RWPE2 (cell line): ENCODE data around the gene WNK1.
A peak's percentile ranks its signal among the peaks of the same experiment; 100 is the strongest.

ENCODE experiments used
- ATAC-seq: fragments of 200-7000 bp; cut with Tn5 transposase; 3 replicates; pipeline ENCODE4 v1.9.1; 2021; ENCODE audit warnings: low read depth
- DNase-seq: peaks from one replicate; pipeline ENCODE4 v3.0.0-alpha.2; 2020; ENCODE audit warnings: low spot score
- H3K27ac ChIP-seq: fragments of 450-650 bp; 2 replicates; pipeline ENCODE4 v1.5.1; 2017; ENCODE audit warnings: mild to moderate bottlenecking; ENCODE audit not compliant: poor library complexity, severe bottlenecking
- H3K27me3 ChIP-seq: fragments of 250-450 bp; sonication (Bioruptor Pico); 2 replicates; pipeline ENCODE4 v1.5.1; 2021; ENCODE audit warnings: mild to moderate bottlenecking, moderate library complexity; ENCODE audit not compliant: insufficient read depth, poor library complexity, severe bottlenecking
- H3K36me3 ChIP-seq: fragments of 250-450 bp; sonication (Bioruptor Pico); 2 replicates; pipeline ENCODE4 v1.5.1; 2020; ENCODE audit warnings: low read depth, mild to moderate bottlenecking, moderate library complexity
- H3K4me1 ChIP-seq: fragments of 250-450 bp; sonication (Bioruptor Pico); 2 replicates; pipeline ENCODE4 v1.5.1; 2021; ENCODE audit warnings: mild to moderate bottlenecking, moderate library complexity; ENCODE audit not compliant: insufficient read depth, poor library complexity, severe bottlenecking
- H3K4me3 ChIP-seq: fragments of 250-450 bp; sonication (Bioruptor Pico); 2 replicates; pipeline ENCODE4 v1.5.1; 2021; ENCODE audit warnings: mild to moderate bottlenecking, moderate library complexity; ENCODE audit not compliant: severe bottlenecking
- H3K9me3 ChIP-seq: fragments of 250-450 bp; sonication (Bioruptor Pico); 2 replicates; pipeline ENCODE4 v1.5.1; 2021; ENCODE audit warnings: mild to moderate bottlenecking, moderate library complexity; ENCODE audit not compliant: severe bottlenecking
- CTCF ChIP-seq: fragments of 450-650 bp; IDR thresholded peaks from one replicate; pipeline ENCODE4 v1.5.1; 2017; ENCODE audit warnings: mild to moderate bottlenecking, moderate library complexity; ENCODE audit not compliant: poor library complexity, severe bottlenecking

The WNK1 gene

GRCh38 chr12:894226-894625 lies 141.8 kb downstream of the WNK1 start:
- H3K36me3 ChIP-seq: peaks cover 89% of the 10 kb centered on the region
- ATAC-seq: no peak

GRCh38 chr12:896031-896430 lies 143.7 kb downstream of the WNK1 start:
- H3K36me3 ChIP-seq: peaks cover 87% of the 10 kb centered on the region
- no peak overlapping the region for H3K27ac ChIP-seq
- H3K4me1 ChIP-seq: peaks cover 5% of the 10 kb centered on the region
- no peak for DNase-seq
- no peak for TF ChIP-seq CTCF
- no peak overlapping the region for H3K4me3 ChIP-seq
- H3K9me3 ChIP-seq: no peaks in the 10 kb centered on the region
- no peaks in the 10 kb centered on the region for H3K27me3 ChIP-seq
- ATAC-seq: peak; percentile 14; the same call in 1 of the 3 replicates

More at GRCh38 chr12:894226-894625, 141.8 kb downstream of the WNK1 start:
- H3K27me3 ChIP-seq: no peaks in the 10 kb centered on the region
- no peak overlapping the region for H3K4me3 ChIP-seq
- no peak for DNase-seq
- H3K4me1 ChIP-seq: peaks cover 5% of the 10 kb centered on the region
- no peak for TF ChIP-seq CTCF
- no peaks in the 10 kb centered on the region for H3K9me3 ChIP-seq
- H3K27ac ChIP-seq: no peak overlapping the region

GRCh38 chr12:897386-897785 lies 145.0 kb downstream of the WNK1 start:
- peaks cover 5% of the 10 kb centered on the region for H3K4me1 ChIP-seq
- DNase-seq (no peak), ATAC-seq (no peak)
- no peak overlapping the region for H3K4me3 ChIP-seq
- no peak overlapping the region for H3K27ac ChIP-seq
- TF ChIP-seq CTCF: no peak
- peaks cover 92% of the 10 kb centered on the region for H3K36me3 ChIP-seq
- no peaks in the 10 kb centered on the region for H3K27me3 ChIP-seq
- no peaks in the 10 kb centered on the region for H3K9me3 ChIP-seq

GRCh38 chr12:902581-902980 lies 150.2 kb downstream of the WNK1 start:
- Histone ChIP-seq H3K36me3 (peaks cover 90% of the 10 kb centered on the region), H3K27me3 (no peaks in the 10 kb centered on the region), H3K4me1 (peaks cover 5% of the 10 kb centered on the region), H3K4me3 (no peak overlapping the region), H3K9me3 (no peaks in the 10 kb centered on the region), H3K27ac (no peak overlapping the region)
- ATAC-seq (no peak), DNase-seq (no peak)
- TF ChIP-seq CTCF: no peak

GRCh38 chr12:903055-903454 lies 150.7 kb downstream of the WNK1 start:
- Histone ChIP-seq H3K36me3 (peaks cover 90% of the 10 kb centered on the region), H3K27me3 (no peaks in the 10 kb centered on the region), H3K27ac (no peak overlapping the region), H3K4me1 (peaks cover under 1% of the 10 kb centered on the region), H3K9me3 (no peaks in the 10 kb centered on the region), H3K4me3 (no peak overlapping the region)
- no peak for ATAC-seq
- DNase-seq: no peak
- no peak for TF ChIP-seq CTCF
